ENCODE results near the gene EEF1AKMT2. TPM values are rescaled to one million over a fixed set of nuclear protein-coding genes. Genes with fewer than 3 reads are reported as not detected.

The EEF1AKMT2 gene
- total RNA-seq, 6 experiments from 2014 or later, result 5.3 to 7.9 (median 7.4) TPM

- H3K36me3 ChIP-seq, result no peaks in the 10 kb centered on the region
- peaks cover 0 to 63% (median 30%) of the 10 kb centered on the region in 4 donors for H3K4me1 ChIP-seq
- no peak overlapping the region for H3K4me3 ChIP-seq
- TF ChIP-seq CTCF (IDR thresholded peaks at IDR 0.05), result no peak
- 63% methylated on average over 13 of the region's 13 CpGs for WGBS (ENCODE audit: insufficient coverage, low coverage, low lambda C conversion rate, missing lambda C conversion rate)
- peak overlapping the region in 1 of 3 donors; percentile 53 for H3K27ac ChIP-seq
- H3K9me3 ChIP-seq, result no peaks in the 10 kb centered on the region
- DNase-seq, result no peak
- no peaks in the 10 kb centered on the region for H3K27me3 ChIP-seq
- ATAC-seq, result no peak
- intact Hi-C loops (cut with DNase I), result loop anchor here in 1 of 2 donors (10.0 kb wide), 1 partner anchor 115 kb away; no protein-coding TSS in a partner anchor
Observed at GRCh38 chr10:124739119-124739921, 52.4 kb downstream of the EEF1AKMT2 start.

- H3K4me3 ChIP-seq, result no peak overlapping the region
- no peak overlapping the region for H3K27ac ChIP-seq
- no peaks in the 10 kb centered on the region for H3K9me3 ChIP-seq
- intact Hi-C loops (cut with DNase I), result loop anchor here in 1 of 2 donors (10.0 kb wide), 1 partner anchor 114 kb away; no protein-coding TSS in a partner anchor
- DNase-seq, result no peak
- WGBS (ENCODE audit: insufficient coverage, low coverage, low lambda C conversion rate, missing lambda C conversion rate), result 81% methylated on average over 5 of the region's 6 CpGs
- H3K4me1 ChIP-seq, result peaks cover 0 to 63% (median 30%) of the 10 kb centered on the region in 4 donors
- ATAC-seq, result no peak
- H3K36me3 ChIP-seq, result no peaks in the 10 kb centered on the region
- H3K27me3 ChIP-seq, result no peaks in the 10 kb centered on the region
- no peak for TF ChIP-seq POLR2A (IDR thresholded peaks at IDR 0.05)
- TF ChIP-seq CTCF (IDR thresholded peaks at IDR 0.05), result no peak
Observed at GRCh38 chr10:124738441-124738840, 53.2 kb downstream of the EEF1AKMT2 start.

- no peak overlapping the region for H3K4me3 ChIP-seq
- 17% methylated on average over 1 of the region's 2 CpGs for WGBS (ENCODE audit: insufficient coverage, low coverage, low lambda C conversion rate, missing lambda C conversion rate)
- H3K9me3 ChIP-seq, result no peaks in the 10 kb centered on the region
- H3K36me3 ChIP-seq, result no peaks in the 10 kb centered on the region
- no peaks in the 10 kb centered on the region for H3K27me3 ChIP-seq
- TF ChIP-seq POLR2A (IDR thresholded peaks at IDR 0.05) (no peak), CTCF (IDR thresholded peaks at IDR 0.05) (no peak)
- peaks cover 0 to 63% (median 30%) of the 10 kb centered on the region in 4 donors for H3K4me1 ChIP-seq
- intact Hi-C loops (cut with DNase I), result loop anchor here in 1 of 2 donors (10.0 kb wide), 1 partner anchor 113 kb away; no protein-coding TSS in a partner anchor
- H3K27ac ChIP-seq, result peak overlapping the region in 1 of 3 donors; percentile 52
- no peak for DNase-seq
- no peak for ATAC-seq
Observed at GRCh38 chr10:124737708-124738107, 54.0 kb downstream of the EEF1AKMT2 start.

- no peak overlapping the region for H3K4me3 ChIP-seq
- peak overlapping the region in 1 of 3 donors; percentile 52 for H3K27ac ChIP-seq
- intact Hi-C loops (cut with DNase I), result loop anchor here in 1 of 2 donors (10.0 kb wide), 1 partner anchor 112 kb away; no protein-coding TSS in a partner anchor
- 28% methylated on average over 5 of the region's 7 CpGs for WGBS (ENCODE audit: insufficient coverage, low coverage, low lambda C conversion rate, missing lambda C conversion rate)
- H3K4me1 ChIP-seq, result peaks cover 0 to 62% (median 30%) of the 10 kb centered on the region in 4 donors
- no peak for TF ChIP-seq POLR2A (IDR thresholded peaks at IDR 0.05)
- TF ChIP-seq CTCF (IDR thresholded peaks at IDR 0.05), result no peak
- no peaks in the 10 kb centered on the region for H3K36me3 ChIP-seq
- DNase-seq (no peak), ATAC-seq (no peak)
- no peaks in the 10 kb centered on the region for H3K9me3 ChIP-seq
- H3K27me3 ChIP-seq, result no peaks in the 10 kb centered on the region
Observed at GRCh38 chr10:124737221-124737620, 54.5 kb downstream of the EEF1AKMT2 start.

Measured in right lobe of liver (tissue), 6 donors.